Ascending aorta (tissue), 2 donors: Measurements from ENCODE around the gene GUSB. TPM values are rescaled to one million over a fixed set of nuclear protein-coding genes. Genes with fewer than 3 reads are reported as not detected.
A peak's percentile ranks its signal among the peaks of the same experiment; 100 is the strongest.

Source experiments
- DNase-seq, 2 donors: peaks; one replicate each; pipeline ENCODE4 v3.0.0-alpha.2; 2019; ENCODE audit warnings: low spot score in 2 of 2
- H3K27ac ChIP-seq, 2 donors: fragments of 200-600 bp; sonication (generic); one replicate each; pipeline ENCODE4 v1.5.1; 2016 to 2017; ENCODE audit warnings: mild to moderate bottlenecking in 1 of 2
- H3K27me3 ChIP-seq: fragments of 200-600 bp; sonication (generic); one replicate; pipeline ENCODE4 v1.5.1; 2017
- H3K36me3 ChIP-seq, 2 donors: fragments of 200-600 bp; sonication (generic); one replicate each; pipeline ENCODE4 v1.5.1; 2016
- H3K4me1 ChIP-seq, 2 donors: fragments of 200-600 bp; sonication (generic); one replicate each; pipeline ENCODE4 v1.5.1; 2016 to 2017; ENCODE audit warnings: mild to moderate bottlenecking in 1 of 2
- H3K4me3 ChIP-seq, 2 donors: fragments of 200-600 bp; sonication (generic); one replicate each; pipeline ENCODE4 v1.5.1; 2016 to 2017; ENCODE audit warnings: mild to moderate bottlenecking in 1 of 2
- H3K9me3 ChIP-seq, 2 donors: fragments of 200-600 bp; sonication (generic); one replicate each; pipeline ENCODE4 v1.5.1; 2016
- intact Hi-C: fragments of 100-400 bp; cut with DNase I; formaldehyde crosslinking; loops from one replicate; pipeline ENCODE4 v1.15.1; 2023
- total RNA-seq: library from RNA; depleted of rRNA; stranded (reverse); fragments of >200 nt; gene quantifications from one replicate; pipeline ENCODE4 v1.1.0, GENCODE V29; 2016
- TF ChIP-seq, protein P1 (sequence below), 3 experiments: fragments of 200-600 bp in 2 of 3; fragments of 450-650 bp in 1 of 3; sonication (generic) in 2 of 3; IDR thresholded peaks; one replicate each; pipeline ENCODE4 v1.5.1; 2016 to 2019; ENCODE audit warnings: antibody characterized with exemption in 3 of 3, mild to moderate bottlenecking in 1 of 3, moderate library complexity in 1 of 3

GUSB gene
- total RNA-seq, 1 donor from 2014 or later: 8.7 TPM

DNA sequence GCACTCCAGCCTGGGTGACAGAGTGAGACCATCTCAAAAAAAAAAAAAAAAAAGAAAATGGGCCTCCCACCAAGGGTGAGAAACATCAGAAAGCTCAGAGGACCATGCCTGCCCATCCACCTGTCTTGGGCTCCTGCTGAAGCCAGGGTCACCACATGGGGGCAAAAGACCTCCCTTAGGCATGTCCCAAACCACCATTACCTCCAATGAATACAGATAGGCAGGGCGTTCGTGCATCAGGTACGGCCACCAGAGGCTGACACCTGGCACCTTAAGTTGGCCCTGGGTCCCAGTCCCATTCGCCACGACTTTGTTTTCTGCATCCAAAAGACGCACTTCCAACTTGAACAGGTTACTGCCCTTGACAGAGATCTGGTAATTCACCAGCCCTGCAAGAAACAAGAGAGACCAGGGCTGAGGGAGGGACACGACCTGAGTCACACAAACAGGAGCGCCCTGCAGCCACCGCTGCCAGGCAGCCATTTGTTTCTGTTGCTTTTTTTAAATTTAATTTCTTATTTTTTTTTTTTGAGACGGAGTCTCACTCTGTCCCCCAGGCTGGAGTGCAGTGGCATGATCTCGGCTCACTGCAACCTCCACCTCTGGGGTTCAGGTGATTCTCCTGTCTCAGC, 6.1 kb downstream of the GUSB start:
- H3K36me3 ChIP-seq: peaks cover 47 to 67% of the 10 kb centered on the region in 2 donors

DNA sequence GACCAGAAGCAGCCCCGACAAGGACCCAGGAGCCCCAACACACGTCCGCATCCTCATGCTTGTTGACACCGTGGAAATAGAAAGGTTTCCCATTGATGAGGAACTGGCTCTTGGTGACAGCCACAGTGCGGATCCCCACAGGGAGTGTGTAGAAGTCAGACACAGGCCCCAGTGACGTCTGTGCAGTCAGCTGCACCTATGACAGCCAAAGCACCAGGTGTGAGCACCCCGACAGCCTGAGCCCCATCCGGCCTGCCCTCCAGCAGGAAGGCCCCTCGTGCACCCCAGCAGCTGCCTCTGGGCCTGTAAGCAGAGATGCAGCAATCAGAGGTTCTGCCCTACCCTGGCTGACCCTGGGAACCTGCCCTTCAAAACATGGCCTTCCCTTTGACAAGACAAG, 7.1 kb downstream of the GUSB start:
- no peak for DNase-seq
- intact Hi-C loops: no loop called here
- TF ChIP-seq, protein P1, sequence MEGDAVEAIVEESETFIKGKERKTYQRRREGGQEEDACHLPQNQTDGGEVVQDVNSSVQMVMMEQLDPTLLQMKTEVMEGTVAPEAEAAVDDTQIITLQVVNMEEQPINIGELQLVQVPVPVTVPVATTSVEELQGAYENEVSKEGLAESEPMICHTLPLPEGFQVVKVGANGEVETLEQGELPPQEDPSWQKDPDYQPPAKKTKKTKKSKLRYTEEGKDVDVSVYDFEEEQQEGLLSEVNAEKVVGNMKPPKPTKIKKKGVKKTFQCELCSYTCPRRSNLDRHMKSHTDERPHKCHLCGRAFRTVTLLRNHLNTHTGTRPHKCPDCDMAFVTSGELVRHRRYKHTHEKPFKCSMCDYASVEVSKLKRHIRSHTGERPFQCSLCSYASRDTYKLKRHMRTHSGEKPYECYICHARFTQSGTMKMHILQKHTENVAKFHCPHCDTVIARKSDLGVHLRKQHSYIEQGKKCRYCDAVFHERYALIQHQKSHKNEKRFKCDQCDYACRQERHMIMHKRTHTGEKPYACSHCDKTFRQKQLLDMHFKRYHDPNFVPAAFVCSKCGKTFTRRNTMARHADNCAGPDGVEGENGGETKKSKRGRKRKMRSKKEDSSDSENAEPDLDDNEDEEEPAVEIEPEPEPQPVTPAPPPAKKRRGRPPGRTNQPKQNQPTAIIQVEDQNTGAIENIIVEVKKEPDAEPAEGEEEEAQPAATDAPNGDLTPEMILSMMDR (IDR thresholded peaks at IDR 0.05): no peak
- H3K4me1 ChIP-seq: no peaks in the 10 kb centered on the region
- no peak overlapping the region for H3K27ac ChIP-seq
- no peaks in the 10 kb centered on the region for H3K27me3 ChIP-seq
- no peaks in the 10 kb centered on the region for H3K9me3 ChIP-seq
- H3K36me3 ChIP-seq: peaks cover 58 to 77% of the 10 kb centered on the region in 2 donors
- no peak overlapping the region for H3K4me3 ChIP-seq

More for the DNA sequence above, 6.1 kb downstream of the GUSB start:
- H3K9me3 ChIP-seq: no peaks in the 10 kb centered on the region
- H3K4me3 ChIP-seq: no peak overlapping the region
- TF ChIP-seq, protein P1 (IDR thresholded peaks at IDR 0.05): no peak
- H3K27ac ChIP-seq: no peak overlapping the region
- H3K27me3 ChIP-seq: no peaks in the 10 kb centered on the region
- peaks cover under 1 to 7% of the 10 kb centered on the region in 2 donors for H3K4me1 ChIP-seq
- no peak for DNase-seq
- intact Hi-C loops: no loop called here

DNA sequence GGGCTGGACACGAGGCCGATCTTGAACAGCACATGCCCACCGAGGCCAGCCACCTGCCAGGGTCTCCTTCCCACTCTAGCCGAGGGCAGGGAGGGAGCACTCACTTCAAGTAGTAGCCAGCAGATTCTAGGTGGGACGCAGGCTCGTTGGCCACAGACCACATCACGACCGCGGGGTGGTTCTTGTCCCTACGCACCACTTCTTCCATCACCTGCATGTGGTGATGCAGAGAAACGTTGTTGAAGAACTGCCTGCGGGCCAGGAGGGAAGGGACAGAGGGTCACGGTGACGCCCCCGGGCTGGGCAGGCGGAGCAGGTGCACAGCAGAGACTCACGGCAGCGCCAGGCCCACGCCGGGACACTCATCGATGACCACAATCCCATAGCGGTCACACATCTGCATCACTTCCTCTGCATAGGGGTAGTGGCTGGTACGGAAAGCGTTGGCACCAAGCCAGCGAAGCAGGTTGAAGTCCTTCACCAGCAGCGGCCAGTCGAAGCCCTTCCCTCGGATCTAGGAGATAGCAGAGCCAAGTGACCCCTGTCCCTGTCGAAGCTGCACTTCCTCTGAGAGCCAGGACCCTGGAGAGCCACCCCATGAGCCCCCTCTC, 7.7 kb downstream of the GUSB start:
- no peaks in the 10 kb centered on the region for H3K4me1 ChIP-seq
- no peaks in the 10 kb centered on the region for H3K9me3 ChIP-seq
- H3K36me3 ChIP-seq: peaks cover 59 to 77% of the 10 kb centered on the region in 2 donors
- TF ChIP-seq, protein P1 (IDR thresholded peaks at IDR 0.05): no peak
- no peak overlapping the region for H3K4me3 ChIP-seq
- H3K27ac ChIP-seq: no peak overlapping the region
- DNase-seq: no peak
- H3K27me3 ChIP-seq: no peaks in the 10 kb centered on the region
- intact Hi-C loops: no loop called here

DNA sequence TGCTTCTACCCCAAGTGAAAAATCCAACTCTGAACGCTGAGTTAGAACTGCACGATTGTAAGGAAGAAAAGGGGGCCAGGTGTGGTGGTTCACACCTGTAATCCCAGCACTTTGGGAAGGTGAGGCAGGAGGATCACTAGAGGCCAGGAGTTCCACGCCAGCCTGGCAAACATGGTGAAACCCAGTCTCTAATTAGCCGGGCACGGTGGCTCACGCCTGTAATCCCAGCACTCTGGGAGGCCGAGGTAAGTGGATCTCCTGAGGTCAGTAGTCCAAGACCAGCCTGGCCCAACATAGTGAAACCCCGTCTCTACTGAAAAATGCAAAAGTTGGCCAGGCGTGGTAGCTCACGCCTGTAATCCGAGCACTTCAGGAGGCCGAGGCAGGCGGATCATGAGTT, 9.0 kb downstream of the GUSB start:
- H3K9me3 ChIP-seq: no peaks in the 10 kb centered on the region

DNA sequence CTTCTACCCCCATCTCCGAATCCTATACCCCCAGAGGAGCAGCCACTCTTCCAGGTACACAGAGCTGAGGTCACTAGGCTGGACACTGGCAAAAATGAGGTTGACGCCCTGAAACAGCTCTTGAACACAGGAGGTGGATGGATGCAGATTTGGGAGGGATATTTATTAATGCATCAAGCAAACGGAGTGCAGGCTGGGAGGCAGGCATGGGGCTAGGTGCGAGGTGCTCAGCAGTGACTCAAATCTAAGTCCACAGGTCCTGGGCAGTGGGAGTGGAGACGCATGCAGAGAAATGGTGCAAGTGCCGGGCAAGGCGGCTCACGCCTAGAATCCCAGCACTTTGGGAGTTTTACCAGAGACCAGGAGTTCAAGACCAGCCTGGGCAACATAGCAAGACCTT, 11.0 kb downstream of the GUSB start:
- intact Hi-C loops: no loop called here
- Histone ChIP-seq H3K9me3 (no peaks in the 10 kb centered on the region), H3K27me3 (no peaks in the 10 kb centered on the region), H3K4me3 (no peak overlapping the region), H3K27ac (no peak overlapping the region), H3K36me3 (peaks cover 89 to 94% of the 10 kb centered on the region in 2 donors), H3K4me1 (no peaks in the 10 kb centered on the region)
- peak in 1 of 2 donors; percentile 28 for DNase-seq
- TF ChIP-seq, protein P1 (IDR thresholded peaks at IDR 0.05): no peak

More for the DNA sequence above, 9.0 kb downstream of the GUSB start:
- Histone ChIP-seq H3K27ac (no peak overlapping the region), H3K4me3 (no peak overlapping the region), H3K4me1 (no peaks in the 10 kb centered on the region), H3K36me3 (peaks cover 70 to 85% of the 10 kb centered on the region in 2 donors), H3K27me3 (no peaks in the 10 kb centered on the region)
- TF ChIP-seq, protein P1 (IDR thresholded peaks at IDR 0.05): no peak
- peak in 1 of 2 donors; percentile 37 for DNase-seq
- intact Hi-C loops: no loop called here
